GM23338 (cell line): Measurements from ENCODE around the gene COL9A2. TPM values are rescaled to one million over a fixed set of nuclear protein-coding genes. Genes with fewer than 3 reads are reported as not detected.

ENCODE experiments used
- ATAC-seq: fragments of 200-7000 bp; cut with Tn5 transposase; 3 replicates; pipeline ENCODE4 v1.9.1; 2020
- DNase-seq: peaks from one replicate; pipeline ENCODE4 v3.0.0-alpha.2; 2015; ENCODE audit warnings: low spot score
- H2AFZ ChIP-seq: fragments of 200-600 bp; sonication (generic); 2 replicates; pipeline ENCODE4 v1.8.0; 2016; ENCODE audit warnings: antibody characterized with exemption, mild to moderate bottlenecking, moderate library complexity
- H3F3A ChIP-seq: fragments of 200-600 bp; sonication (generic); replicated peaks from 2 replicates; pipeline ENCODE4 v1.8.0; 2017; ENCODE audit warnings: antibody characterized with exemption, mixed run types, low read depth
- H3K27ac ChIP-seq: fragments of 200-600 bp; sonication (generic); 2 replicates; pipeline ENCODE4 v1.6.1; 2016; ENCODE audit warnings: low read depth
- H3K27me3 ChIP-seq: fragments of 200-600 bp; sonication (generic); 2 replicates; pipeline ENCODE4 v1.8.0; 2016; ENCODE audit warnings: mild to moderate bottlenecking, mixed run types, moderate library complexity; ENCODE audit not compliant: insufficient read depth
- H3K36me3 ChIP-seq: fragments of 200-600 bp; sonication (generic); 2 replicates; pipeline ENCODE4 v1.8.0; 2016; ENCODE audit warnings: mild to moderate bottlenecking; ENCODE audit not compliant: insufficient read depth
- H3K4me1 ChIP-seq: fragments of 200-600 bp; sonication (generic); 2 replicates; pipeline ENCODE4 v1.8.0; 2016; ENCODE audit warnings: mild to moderate bottlenecking, moderate library complexity; ENCODE audit not compliant: insufficient read depth
- H3K4me2 ChIP-seq: fragments of 200-600 bp; sonication (generic); 2 replicates; pipeline ENCODE4 v1.7.1; 2017; ENCODE audit warnings: mixed run types
- H3K4me3 ChIP-seq: fragments of 200-600 bp; sonication (generic); 2 replicates; pipeline ENCODE4 v1.6.1; 2016; ENCODE audit warnings: mixed run types
- H3K79me2 ChIP-seq: fragments of 200-600 bp; sonication (generic); replicated peaks from 2 replicates; pipeline ENCODE4 v1.8.0; 2017; ENCODE audit warnings: mild to moderate bottlenecking; ENCODE audit not compliant: insufficient read depth
- H3K9me2 ChIP-seq: fragments of 200-600 bp; sonication (generic); 2 replicates; pipeline ENCODE4 v1.8.0; 2017; ENCODE audit not compliant: insufficient read depth
- H4K20me1 ChIP-seq: fragments of 200-600 bp; sonication (generic); replicated peaks from 2 replicates; pipeline ENCODE4 v1.8.0; 2017; ENCODE audit warnings: mild to moderate bottlenecking; ENCODE audit not compliant: insufficient read depth
- H3K27ac Mint-ChIP-seq: 2 replicates; pipeline ENCODE4 v1.8.0; 2020; ENCODE audit warnings: inconsistent platforms, mild to moderate bottlenecking, moderate library complexity, mixed read lengths
- H3K27me3 Mint-ChIP-seq: 3 replicates; pipeline ENCODE4 v1.8.0; 2022; ENCODE audit warnings: low read depth, mild to moderate bottlenecking, moderate library complexity, mixed read lengths, inconsistent platforms; ENCODE audit not compliant: insufficient read depth, poor library complexity
- H3K36me3 Mint-ChIP-seq: 3 replicates; pipeline ENCODE4 v1.8.0; 2021; ENCODE audit warnings: low read depth, mild to moderate bottlenecking, inconsistent platforms, moderate library complexity, mixed read lengths
- H3K4me1 Mint-ChIP-seq: 3 replicates; pipeline ENCODE4 v1.8.0; 2020; ENCODE audit warnings: mild to moderate bottlenecking, inconsistent platforms, mixed read lengths
- H3K4me3 Mint-ChIP-seq: 3 replicates; pipeline ENCODE4 v1.8.0; 2021; ENCODE audit warnings: moderate library complexity, mild to moderate bottlenecking, inconsistent platforms, mixed read lengths
- H3K9me3 Mint-ChIP-seq: 3 replicates; pipeline ENCODE4 v1.8.0; 2020; ENCODE audit warnings: moderate library complexity, mild to moderate bottlenecking, inconsistent platforms, mixed read lengths
- CREB1 ChIP-seq: fragments of 250-450 bp; sonication (Bioruptor Pico); IDR thresholded peaks from 2 replicates; pipeline ENCODE4 v1.5.0; 2020; ENCODE audit warnings: low read depth, mild to moderate bottlenecking, moderate library complexity
- EZH2 ChIP-seq: fragments of 200-600 bp; sonication (generic); IDR thresholded peaks from one replicate; pipeline ENCODE4 v1.8.0; 2017; ENCODE audit warnings: antibody characterized with exemption, mild to moderate bottlenecking, low read depth; ENCODE audit not compliant: unreplicated experiment
- JUNB ChIP-seq: IDR thresholded peaks from one replicate; pipeline ENCODE4 v1.6.1; 2016; ENCODE audit warnings: antibody characterized with exemption; ENCODE audit not compliant: unreplicated experiment
- POLR2AphosphoS5 ChIP-seq: IDR thresholded peaks from 2 replicates; pipeline ENCODE4 v1.6.1; 2016; ENCODE audit warnings: antibody characterized with exemption, low read depth
- REST ChIP-seq: IDR thresholded peaks from one replicate; pipeline ENCODE4 v1.6.1; 2018; ENCODE audit warnings: antibody characterized with exemption; ENCODE audit not compliant: unreplicated experiment
- polyA plus RNA-seq: library from polyadenylated mRNA; unstranded; fragments of >200 nt; fragmentation: Nextera tagmentation; extraction: Ambion mirVana; gene quantifications from 2 replicates; pipeline ENCODE4 v1.2.1, GENCODE V29; 2016
- total RNA-seq: library from RNA; depleted of rRNA; stranded (reverse); fragments of >200 nt; shearing (Covaris generic); gene quantifications from 2 replicates; pipeline ENCODE4 v1.2.3, GENCODE V29; 2014

The COL9A2 gene
- total and polyA plus RNA-seq, 2 experiments from 2014 or later = 2.6 to 2.8 TPM

- no peaks in the 10 kb centered on the region for H3K79me2 ChIP-seq
- no peaks in the 10 kb centered on the region; the same call in 1 of the 2 replicates for H3K4me1 ChIP-seq
- H3K27me3 ChIP-seq = peaks cover 32% of the 10 kb centered on the region
- H3K4me3 ChIP-seq = no peak overlapping the region
- Mint-ChIP-seq H3K4me1 (peaks cover 6% of the 10 kb centered on the region; the same call in 1 of the 3 replicates), H3K27me3 (peaks cover 11% of the 10 kb centered on the region), H3K36me3 (no peaks in the 10 kb centered on the region), H3K27ac (no peak overlapping the region), H3K4me3 (no peak overlapping the region; the same call in 2 of the 3 replicates), H3K9me3 (no peaks in the 10 kb centered on the region)
- H3F3A ChIP-seq = no peaks in the 10 kb centered on the region
- ATAC-seq = no peak
- no peak overlapping the region for H3K4me2 ChIP-seq
- no peaks in the 10 kb centered on the region for H3K9me2 ChIP-seq
- H3K27ac ChIP-seq = no peak overlapping the region
- no peak for DNase-seq
- TF ChIP-seq REST (no peak), JUNB (no peak)
- H3K36me3 ChIP-seq = no peaks in the 10 kb centered on the region
- no peak overlapping the region for H2AFZ ChIP-seq
- H4K20me1 ChIP-seq = no peaks in the 10 kb centered on the region
Observed at GRCh38 chr1:40300249-40300567, 16.9 kb downstream of the COL9A2 start.

DNA sequence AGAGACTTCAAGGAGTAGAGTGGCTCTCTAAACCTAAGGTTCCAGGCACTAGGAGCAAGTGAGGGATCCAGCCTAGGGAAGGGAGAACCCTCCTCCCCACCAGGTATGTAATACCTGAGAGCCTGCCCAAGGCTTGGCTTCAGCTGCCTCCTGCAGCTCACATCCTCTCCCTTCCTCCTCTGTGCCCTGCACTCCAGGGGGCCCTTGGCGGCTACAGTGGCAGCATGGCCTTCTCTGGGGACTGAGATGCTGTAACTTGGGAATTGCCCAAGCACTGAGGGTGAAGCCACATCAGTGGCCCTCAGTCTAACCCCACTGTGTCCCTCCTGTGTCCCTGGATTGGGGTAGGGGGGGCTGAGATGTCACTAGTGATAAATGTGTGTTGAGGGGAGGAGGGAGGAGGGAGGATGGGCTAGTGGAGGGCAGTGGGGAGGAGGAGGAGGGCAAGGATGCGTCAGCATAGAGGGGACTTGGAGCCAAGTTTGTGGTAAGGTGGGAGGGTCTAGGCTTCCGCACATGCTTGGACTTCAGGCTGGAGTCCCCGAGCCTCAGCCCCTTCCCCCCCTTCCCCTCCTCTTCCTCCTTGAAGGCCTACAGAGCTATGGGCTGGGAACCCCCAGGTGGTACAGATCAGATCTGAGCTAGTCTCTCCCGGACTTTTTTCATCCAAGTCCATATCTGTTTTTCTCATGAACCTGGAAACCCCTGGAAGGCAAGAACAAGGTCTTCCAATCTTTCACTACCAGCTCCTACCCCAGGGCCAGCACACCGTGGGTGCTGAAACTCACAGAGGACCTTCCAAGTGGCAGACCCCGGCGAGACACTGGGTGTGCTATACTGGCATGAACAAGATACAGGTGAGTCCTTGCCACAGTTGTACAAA lies 17.5 kb downstream of the COL9A2 start:
- Mint-ChIP-seq H3K4me1 (peaks cover 6% of the 10 kb centered on the region; the same call in 1 of the 3 replicates), H3K9me3 (no peaks in the 10 kb centered on the region), H3K27me3 (peaks cover 8% of the 10 kb centered on the region), H3K27ac (no peak overlapping the region), H3K36me3 (no peaks in the 10 kb centered on the region), H3K4me3 (no peak overlapping the region)
- Histone ChIP-seq H3K4me1 (no peaks in the 10 kb centered on the region; the same call in 1 of the 2 replicates), H2AFZ (no peak overlapping the region), H3K36me3 (no peaks in the 10 kb centered on the region), H4K20me1 (no peaks in the 10 kb centered on the region), H3K79me2 (no peaks in the 10 kb centered on the region), H3F3A (no peaks in the 10 kb centered on the region), H3K4me3 (no peak overlapping the region), H3K9me2 (no peaks in the 10 kb centered on the region), H3K27ac (no peak overlapping the region), H3K27me3 (peaks cover 26% of the 10 kb centered on the region), H3K4me2 (no peak overlapping the region)
- no peak for TF ChIP-seq EZH2
- ATAC-seq = no peak
- no peak for DNase-seq

DNA sequence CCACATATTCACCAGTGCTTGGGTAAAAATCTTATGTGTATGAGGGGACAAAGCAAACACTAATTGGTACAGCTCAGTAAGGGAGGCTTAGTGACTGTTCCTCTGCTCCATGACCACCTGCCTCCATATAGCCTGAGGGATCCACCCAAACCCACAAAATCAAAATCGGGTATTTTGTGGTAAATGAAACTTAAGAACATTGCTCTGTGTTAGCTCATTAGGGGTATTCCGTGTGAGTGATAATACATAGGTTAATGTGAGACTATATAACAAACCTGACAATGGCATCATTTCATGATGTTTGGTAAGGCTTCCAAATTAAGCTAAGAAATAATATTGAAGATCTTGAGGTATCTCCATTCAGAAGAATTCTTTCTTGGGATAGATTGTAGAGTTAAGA lies 25.8 kb downstream of the COL9A2 start:
- no peaks in the 10 kb centered on the region for H3K9me2 ChIP-seq
- H2AFZ ChIP-seq = no peak overlapping the region
- H4K20me1 ChIP-seq = 0 out of 2 replicates have a peak, but pooled peaks cover 4% of the 10 kb centered on the region
- H3K27ac ChIP-seq = no peak overlapping the region
- H3F3A ChIP-seq = no peaks in the 10 kb centered on the region
- Mint-ChIP-seq H3K9me3 (no peaks in the 10 kb centered on the region), H3K4me3 (no peak overlapping the region), H3K36me3 (peaks cover 58% of the 10 kb centered on the region), H3K27ac (no peak overlapping the region), H3K27me3 (peaks cover 3% of the 10 kb centered on the region), H3K4me1 (peaks cover 17% of the 10 kb centered on the region)
- DNase-seq (no peak), ATAC-seq (no peak)
- H3K4me2 ChIP-seq = no peak overlapping the region
- H3K27me3 ChIP-seq = no peaks in the 10 kb centered on the region
- H3K79me2 ChIP-seq = no peaks in the 10 kb centered on the region
- peaks cover 13% of the 10 kb centered on the region for H3K4me1 ChIP-seq
- peaks cover 14% of the 10 kb centered on the region for H3K36me3 ChIP-seq
- TF ChIP-seq POLR2AphosphoS5 (no peak), CREB1 (CRISPR knock-in tag) (no peak)
- no peak overlapping the region for H3K4me3 ChIP-seq
